ENCODE measurements around the gene ATP1A1.

ATP1A1 gene

DNA sequence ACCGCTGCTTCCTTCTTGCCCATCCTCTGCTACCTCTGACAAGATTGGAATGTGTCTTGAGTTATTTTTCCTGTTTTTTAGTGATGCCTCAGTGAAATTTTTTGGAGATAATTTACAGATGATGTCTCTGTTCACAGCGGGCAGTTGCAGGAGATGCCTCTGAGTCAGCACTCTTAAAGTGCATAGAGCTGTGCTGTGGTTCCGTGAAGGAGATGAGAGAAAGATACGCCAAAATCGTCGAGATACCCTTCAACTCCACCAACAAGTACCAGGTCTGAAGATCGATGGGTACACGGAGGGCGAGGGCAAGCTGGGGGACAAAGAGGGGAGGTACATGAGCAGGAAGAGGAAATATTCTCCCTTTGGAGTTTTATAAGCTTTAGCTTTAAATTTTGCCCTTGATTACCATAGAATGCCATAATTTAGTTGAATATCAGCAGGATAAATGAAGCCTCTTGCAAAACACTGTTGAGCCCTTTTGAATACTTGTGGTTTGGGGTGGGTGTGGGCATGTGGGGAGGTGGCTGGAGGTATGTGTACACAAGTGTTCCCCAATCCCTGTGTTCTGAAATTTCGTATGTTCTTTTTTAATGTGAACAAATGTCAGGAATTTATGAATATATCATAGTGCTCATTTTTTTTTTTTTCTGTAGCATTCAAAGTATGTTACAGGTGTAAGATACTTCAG, 19.8 kb downstream of the ATP1A1 start:
- no peak for DNase-seq

DNA sequence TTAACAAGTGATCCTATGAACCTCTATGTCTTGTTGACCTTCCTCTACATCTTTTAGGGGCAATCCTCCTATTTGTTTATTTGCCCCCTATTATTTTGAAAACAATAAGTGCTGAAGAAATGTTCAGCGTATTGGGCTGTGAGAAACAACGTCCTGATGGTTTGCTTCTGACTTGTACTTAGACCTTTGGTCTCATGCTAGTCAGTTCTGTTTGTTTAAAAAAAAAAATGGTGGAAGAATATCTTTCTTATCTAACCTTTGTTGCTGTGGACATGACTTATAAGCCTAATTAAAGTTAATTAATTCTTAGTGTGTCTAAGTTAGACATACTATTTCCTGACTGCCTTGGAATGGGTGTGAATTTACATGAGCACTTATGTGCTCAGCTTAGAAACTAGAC, 20.7 kb downstream of the ATP1A1 start:
- DNase-seq, result no peak

- DNase-seq, result no peak
Observed at GRCh38 chr1:116394270-116394669, 21.2 kb downstream of the ATP1A1 start.

DNA sequence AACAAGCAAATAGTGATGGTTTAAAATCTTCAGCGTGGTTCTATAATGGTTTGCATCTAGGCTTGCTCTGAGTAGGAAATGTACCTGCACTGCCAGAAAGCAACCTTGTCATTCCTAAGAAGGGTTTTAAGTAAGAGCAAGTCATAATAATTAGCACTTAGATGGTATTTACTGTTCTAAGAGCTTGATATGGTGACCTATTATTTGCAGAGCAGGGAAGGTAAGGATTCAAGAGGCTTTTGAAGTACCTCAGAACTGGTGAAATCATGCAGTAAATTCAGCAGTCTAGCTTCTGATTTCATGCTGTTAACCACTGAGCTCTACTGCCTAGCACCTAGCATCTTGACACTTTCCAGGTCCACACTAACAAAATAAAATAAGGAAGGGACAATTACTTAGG, 23.7 kb downstream of the ATP1A1 start:
- DNase-seq, result no peak

DNA sequence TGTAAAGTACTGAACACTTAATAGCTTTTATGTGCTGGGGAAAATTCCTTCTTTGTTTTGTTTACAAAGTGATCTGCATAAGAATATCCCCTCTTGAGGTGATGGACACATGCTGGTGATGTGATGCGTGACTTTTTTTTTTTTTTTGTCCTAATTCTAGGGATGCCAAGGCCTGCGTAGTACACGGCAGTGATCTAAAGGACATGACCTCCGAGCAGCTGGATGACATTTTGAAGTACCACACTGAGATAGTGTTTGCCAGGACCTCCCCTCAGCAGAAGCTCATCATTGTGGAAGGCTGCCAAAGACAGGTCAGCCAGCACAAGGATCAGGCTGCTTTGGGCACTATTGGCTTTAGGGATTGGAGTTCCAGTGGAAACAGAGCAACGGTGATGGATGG, 24.7 kb downstream of the ATP1A1 start:
- DNase-seq, result no peak

GRCh38 chr1:116400780-116401179, 27.7 kb downstream of the ATP1A1 start:
- DNase-seq, result no peak

GRCh38 chr1:116401646-116402176, 28.7 kb downstream of the ATP1A1 start:
- no peak for DNase-seq

DNA sequence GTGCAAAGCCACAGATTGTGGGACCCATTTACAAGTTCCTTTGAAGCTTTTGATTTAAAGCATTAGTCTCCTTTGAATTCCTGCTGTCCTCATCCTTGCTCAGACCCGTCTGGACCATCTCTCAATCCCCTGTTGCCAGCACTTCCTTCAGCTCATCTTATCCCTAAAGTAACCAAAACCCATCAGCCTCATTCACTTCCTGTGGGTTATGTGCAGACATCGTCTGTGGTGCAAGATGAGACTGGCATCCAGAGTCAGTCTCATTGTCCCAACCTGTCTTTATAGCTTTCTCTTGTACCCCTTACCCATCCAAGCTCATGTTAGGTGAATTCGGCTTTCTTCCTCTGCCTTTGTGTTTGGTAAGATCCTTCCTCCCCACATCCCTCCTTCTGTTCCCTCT, 29.3 kb downstream of the ATP1A1 start:
- no peak for DNase-seq

- no peak for DNase-seq
Observed at GRCh38 chr1:116403496-116404136, 30.6 kb downstream of the ATP1A1 start.

DNA sequence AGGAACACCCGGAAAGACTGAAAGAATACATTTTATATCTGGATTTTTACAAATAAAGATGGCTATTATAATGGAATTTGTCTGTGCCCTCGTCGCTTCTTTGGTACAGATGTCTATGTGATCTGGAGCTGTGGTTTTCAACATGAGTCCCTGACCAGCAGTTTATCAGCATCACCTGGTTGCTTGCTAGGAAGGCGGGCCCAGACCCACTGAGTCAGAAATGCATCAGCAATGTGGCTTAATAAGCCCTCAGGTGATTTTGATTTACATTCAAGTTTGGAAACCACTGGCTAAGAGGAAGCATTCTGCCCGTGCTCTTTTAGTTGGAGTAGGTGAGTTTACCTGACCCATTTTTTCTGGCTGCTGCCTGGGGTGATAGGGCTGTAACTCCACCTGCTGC, 31.7 kb downstream of the ATP1A1 start:
- no peak for DNase-seq

DNA sequence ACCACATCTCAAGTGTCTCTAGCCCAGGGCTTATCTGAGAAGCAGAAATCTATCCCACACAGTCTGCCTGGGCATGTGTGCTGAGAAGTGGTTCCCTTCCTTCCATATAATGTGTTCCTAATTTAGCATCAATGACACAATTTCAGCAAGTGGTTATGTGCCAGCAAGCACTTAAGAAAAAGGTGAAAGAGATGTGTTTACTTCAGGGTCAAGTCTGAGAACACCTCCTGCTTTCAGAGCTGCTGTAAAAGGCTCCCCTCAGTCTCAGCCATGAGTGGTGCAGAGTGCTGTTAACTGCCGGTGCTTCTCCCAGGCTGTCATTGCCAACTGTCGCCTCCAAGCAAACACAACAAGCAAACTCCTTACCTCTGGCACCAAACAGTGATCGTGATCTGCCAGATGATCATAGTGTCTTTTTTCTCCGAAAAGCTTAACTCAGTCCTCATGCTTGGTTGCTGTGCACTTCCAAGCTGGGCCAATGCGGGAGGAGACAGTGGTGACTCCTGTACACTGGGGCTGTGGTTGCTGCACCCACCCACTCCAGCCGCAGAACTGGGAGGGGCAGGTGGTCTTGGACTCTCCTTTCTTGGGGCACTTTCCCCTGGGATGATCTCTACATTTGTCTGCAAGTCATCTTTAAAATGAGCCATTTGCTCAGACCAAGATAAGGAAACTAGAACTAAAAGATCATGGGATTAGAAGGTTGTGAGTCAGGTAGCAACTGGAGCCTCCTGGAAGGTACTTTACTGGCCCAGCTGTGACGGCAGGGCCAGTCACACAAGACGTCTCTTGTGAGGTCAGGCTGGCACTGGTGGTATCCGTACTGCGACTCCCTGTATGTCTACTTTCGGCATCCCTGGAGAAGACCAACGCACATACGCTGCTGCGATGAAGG, 32.4 kb downstream of the ATP1A1 start:
- no peak for DNase-seq

DNA sequence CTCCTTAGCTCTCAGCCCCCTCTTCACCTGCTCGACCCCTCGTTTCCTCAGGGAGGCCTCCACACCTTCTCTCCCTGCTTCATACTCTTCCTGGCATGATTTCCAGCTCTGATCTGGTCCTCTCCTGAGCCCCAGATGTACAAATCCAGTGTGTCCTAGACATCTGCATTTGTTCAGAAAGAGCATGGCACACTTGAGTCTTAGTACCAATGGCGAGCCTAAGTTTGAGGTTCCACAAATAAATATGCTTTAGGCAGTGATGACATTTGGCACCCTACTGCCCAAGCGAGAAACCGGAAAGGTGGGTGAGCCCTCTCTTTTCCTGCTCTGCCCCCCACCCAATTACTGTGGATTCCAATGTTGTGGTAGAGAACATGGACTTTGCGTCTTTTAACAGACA, 34.0 kb downstream of the ATP1A1 start:
- no peak for DNase-seq

- no peak for DNase-seq
Observed at GRCh38 chr1:116408193-116408592, 35.1 kb downstream of the ATP1A1 start.

DNA sequence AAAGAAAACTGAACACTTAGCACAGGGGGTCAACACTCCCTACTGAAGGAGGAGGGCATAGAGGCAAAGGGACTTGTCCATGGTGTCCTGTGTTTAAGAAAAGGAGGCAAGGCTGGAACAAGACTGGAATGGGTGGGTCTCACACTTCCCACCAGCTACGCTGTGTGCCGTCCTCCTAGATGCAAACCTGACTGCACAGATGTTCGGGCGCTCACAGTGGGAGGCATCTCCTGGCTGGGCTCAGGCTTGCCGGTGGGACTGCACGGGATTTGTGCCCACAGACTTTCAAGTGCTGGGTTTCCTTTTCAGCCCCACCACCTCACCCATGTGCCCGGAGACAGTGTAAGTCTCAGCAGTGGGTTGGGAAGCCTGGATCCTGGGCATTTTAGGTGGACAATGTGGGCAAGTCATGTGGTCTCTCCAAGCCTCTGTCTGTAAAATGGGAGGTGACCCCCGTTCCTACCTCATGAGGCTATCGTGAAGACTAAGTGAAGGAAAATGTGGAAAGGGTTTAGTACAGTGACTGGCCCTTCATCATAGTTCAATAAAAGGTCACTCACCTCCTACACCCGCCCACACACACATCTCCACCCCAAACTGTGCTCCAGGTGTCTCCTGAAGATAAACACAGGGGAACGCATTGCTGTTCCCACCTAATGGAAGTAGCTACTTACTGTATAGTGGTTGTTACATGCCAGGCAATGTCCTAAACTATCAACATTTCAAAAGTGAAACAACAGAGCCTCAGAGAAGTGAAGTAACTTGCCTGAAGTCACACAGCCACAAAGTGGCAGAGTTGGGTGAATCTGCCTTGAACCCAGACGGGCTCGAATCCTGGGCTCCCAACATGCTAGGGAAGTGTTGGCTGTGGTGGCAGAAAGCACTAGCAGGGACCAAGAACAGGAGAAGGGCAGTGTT, 36.0 kb downstream of the ATP1A1 start:
- DNase-seq, result no peak

DNA sequence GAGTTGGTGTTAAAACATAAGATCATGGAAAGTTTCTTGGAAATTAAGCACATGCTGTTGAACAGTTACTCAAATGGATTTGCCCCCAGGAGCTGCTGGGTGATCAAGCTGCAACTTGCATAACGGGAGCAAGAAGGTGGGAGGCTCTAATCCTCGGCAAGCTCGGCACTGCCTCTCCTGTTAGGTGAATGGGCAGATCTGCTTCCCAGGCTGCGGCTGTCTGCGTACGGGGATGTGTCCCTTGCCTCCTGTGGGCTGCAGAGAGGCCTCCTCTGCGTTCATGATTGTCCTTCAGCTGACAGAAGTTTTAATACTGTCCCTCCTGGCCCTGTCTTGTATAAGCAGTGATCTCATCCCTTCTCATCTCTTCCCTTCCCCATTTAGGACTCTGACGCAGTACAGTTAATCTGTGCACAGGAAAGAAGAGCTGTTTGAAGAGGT, 36.7 kb downstream of the ATP1A1 start:
- no peak for DNase-seq

DNA sequence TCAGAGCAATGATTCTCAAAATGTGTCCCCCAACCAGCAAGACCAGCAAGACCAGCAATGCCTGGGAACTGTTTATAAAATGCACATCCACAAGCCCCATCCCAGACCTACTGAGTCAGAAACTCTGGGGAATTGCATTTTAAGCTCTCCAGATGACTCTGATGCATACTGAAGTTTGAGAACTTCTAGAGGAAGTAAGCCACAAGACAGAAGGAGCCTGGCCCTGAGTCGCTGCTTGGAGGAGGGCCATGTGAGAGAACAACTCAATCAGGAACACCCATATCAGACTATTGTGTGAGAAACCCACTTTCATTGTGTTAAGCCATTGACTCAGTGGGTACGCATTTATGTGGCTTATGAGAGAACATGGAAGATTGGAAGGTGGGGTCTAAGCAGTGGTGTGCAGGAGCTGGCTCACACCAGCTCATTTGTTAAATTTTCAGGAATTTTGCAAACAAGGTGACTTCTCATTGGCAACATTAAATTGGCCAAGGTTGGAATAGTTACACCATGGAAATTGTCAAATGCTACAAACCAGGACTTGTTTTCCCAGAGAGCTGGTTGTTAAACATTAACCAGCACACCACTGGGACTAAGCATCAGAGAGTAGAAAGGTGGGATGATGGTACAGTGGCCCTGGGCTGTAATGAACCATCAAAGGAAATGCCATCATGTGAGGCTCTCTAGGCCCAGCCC, 38.9 kb downstream of the ATP1A1 start:
- DNase-seq, result no peak

DNA sequence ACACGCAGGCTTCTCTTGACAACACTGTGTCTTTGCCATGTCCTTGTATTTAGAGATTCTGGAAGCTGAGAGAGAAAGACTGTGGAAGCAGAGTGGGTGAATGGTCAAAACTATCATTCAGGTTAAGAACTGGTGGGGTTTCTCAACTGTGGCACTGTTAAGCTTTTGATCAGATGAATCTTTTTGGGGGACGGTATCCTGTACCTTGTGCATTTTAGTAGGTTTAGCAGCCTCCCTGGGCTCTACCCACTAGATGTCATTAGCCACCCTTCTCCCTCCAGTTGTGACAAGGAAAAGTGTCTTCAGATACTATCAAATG, 39.4 kb downstream of the ATP1A1 start:
- no peak for DNase-seq

- no peak for DNase-seq
Observed at GRCh38 chr1:116412898-116413297, 39.9 kb downstream of the ATP1A1 start.

- no peak for DNase-seq
Observed at GRCh38 chr1:116413414-116413813, 40.4 kb downstream of the ATP1A1 start.

DNA sequence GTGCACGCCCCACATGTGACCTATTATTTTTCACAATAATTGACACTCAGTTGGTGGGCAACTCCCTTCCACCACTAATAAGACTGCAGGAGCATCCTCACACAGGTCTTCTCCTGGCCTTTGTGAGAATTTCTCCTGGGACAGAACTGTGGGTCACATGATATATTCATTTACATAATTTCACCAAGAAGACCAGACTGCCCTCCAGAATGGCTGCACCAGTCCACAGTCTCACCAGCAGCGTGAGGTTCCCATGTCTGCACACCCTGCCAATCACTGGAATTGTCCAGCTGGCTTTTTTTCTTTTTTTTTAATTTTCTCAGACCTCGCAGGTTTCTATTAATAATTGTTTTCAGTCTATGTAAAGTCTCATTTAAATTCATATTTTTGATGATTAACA, 41.3 kb downstream of the ATP1A1 start:
- DNase-seq, result no peak

DNA sequence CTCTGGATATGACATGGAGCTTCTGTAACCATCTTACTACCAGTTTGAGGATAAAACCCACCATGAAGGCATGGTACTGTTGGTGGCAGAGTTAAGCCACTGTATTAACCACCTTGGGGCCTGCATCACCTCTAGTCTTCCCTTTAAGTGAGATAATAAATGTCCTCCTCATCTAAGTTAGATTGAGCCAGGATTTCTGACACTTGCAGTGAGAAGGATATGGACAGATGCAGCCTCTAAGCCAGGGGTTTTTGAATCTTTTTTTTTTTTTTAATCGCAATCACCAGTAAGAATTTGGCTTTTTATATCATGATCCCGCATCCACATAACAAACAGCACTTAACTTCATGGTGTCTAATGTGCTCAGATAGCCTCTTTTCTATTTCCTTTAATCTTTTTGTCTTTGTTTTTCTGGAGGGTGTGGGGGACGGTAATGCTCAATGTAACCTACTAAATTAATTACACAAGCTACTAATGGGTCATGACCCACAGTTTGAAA, 42.2 kb downstream of the ATP1A1 start:
- no peak for DNase-seq
